HEK293 (cell line): ENCODE measurements around the gene CXCL3.

Source experiments
- CTCF ChIA-PET: fragments of 350-600 bp; formaldehyde crosslinking; extraction: SDS; loops from one replicate; lab custom pipeline; 2021; ENCODE audit warnings: antibody characterized with exemption; lab: Yijun Ruan, JAX
- POLR2A ChIA-PET: fragments of 300-600 bp; formaldehyde crosslinking; extraction: SDS; loops from one replicate; lab custom pipeline; 2020; ENCODE audit warnings: antibody characterized with exemption, inconsistent platforms; lab: Yijun Ruan, JAX
- H3K27ac ChIP-seq: fragments of 200-500 bp; sonication (Bioruptor generic); 2 replicates; pipeline ENCODE4 v1.5.1; 2014; ENCODE audit warnings: low read depth, low read length, control low read depth, inconsistent platforms; ENCODE audit errors: extremely low read depth
- H3K36me3 ChIP-seq, 2 experiments: fragments of 200-500 bp in 1 of 2; sonication (Bioruptor generic) in 1 of 2; 1 replicate in 1 of 2; 2 replicates in 1 of 2; pipeline ENCODE4 v1.5.1; 2014 to 2017; ENCODE audit warnings: inconsistent platforms in 2 of 2, low read length in 2 of 2; ENCODE audit not compliant: control insufficient read depth in 2 of 2, insufficient read depth in 1 of 2
- H3K4me1 ChIP-seq: fragments of 200-500 bp; sonication (Bioruptor generic); 2 replicates; pipeline ENCODE4 v1.5.1; 2014; ENCODE audit warnings: mild to moderate bottlenecking, low read length, inconsistent platforms; ENCODE audit not compliant: control insufficient read depth, insufficient read depth
- H3K4me3 ChIP-seq: 2 replicates; pipeline ENCODE4 v1.5.1; 2011; ENCODE audit warnings: low read depth, mild to moderate bottlenecking, control low read depth, low read length, moderate library complexity
- H3K9me3 ChIP-seq: fragments of 200-500 bp; sonication (Bioruptor generic); 2 replicates; pipeline ENCODE4 v1.5.1; 2014; ENCODE audit warnings: low read depth, low read length, inconsistent platforms; ENCODE audit not compliant: control insufficient read depth, insufficient read depth
- ATF2 ChIP-seq: fragments of 450-650 bp; formaldehyde crosslinking; IDR thresholded peaks from 2 replicates; pipeline ENCODE4 v1.5.1; 2016; ENCODE audit warnings: missing biosample characterization, missing genetic modification characterization, low read depth
- KLF10 ChIP-seq: fragments of 450-650 bp; IDR thresholded peaks from 2 replicates; pipeline ENCODE4 v1.5.1; 2018; ENCODE audit warnings: missing biosample characterization, mild to moderate bottlenecking, missing genetic modification characterization
- MYNN ChIP-seq: fragments of 450-650 bp; formaldehyde crosslinking; IDR thresholded peaks from 2 replicates; pipeline ENCODE4 v1.5.1; 2016; ENCODE audit warnings: missing biosample characterization, missing genetic modification characterization, borderline replicate concordance
- SCRT1 ChIP-seq: fragments of 450-650 bp; formaldehyde crosslinking; IDR thresholded peaks from 2 replicates; pipeline ENCODE4 v1.5.1; 2016; ENCODE audit warnings: missing biosample characterization, missing genetic modification characterization, borderline replicate concordance
- TRIM28 ChIP-seq: IDR thresholded peaks from 2 replicates; pipeline ENCODE4 v1.6.1; 2011; ENCODE audit warnings: low read length, control low read depth, borderline replicate concordance
- ZBTB20 ChIP-seq: fragments of 450-650 bp; formaldehyde crosslinking; IDR thresholded peaks from 2 replicates; pipeline ENCODE4 v1.5.1; 2016; ENCODE audit warnings: missing biosample characterization, missing genetic modification characterization
- ZBTB21 ChIP-seq: fragments of 450-650 bp; formaldehyde crosslinking; IDR thresholded peaks from 2 replicates; pipeline ENCODE4 v1.5.1; 2017; ENCODE audit warnings: missing biosample characterization, missing genetic modification characterization
- ZBTB48 ChIP-seq: fragments of 450-650 bp; formaldehyde crosslinking; IDR thresholded peaks from 2 replicates; pipeline ENCODE4 v1.5.1; 2016; ENCODE audit warnings: missing biosample characterization, missing genetic modification characterization
- ZBTB49 ChIP-seq: fragments of 450-650 bp; formaldehyde crosslinking; IDR thresholded peaks from 2 replicates; pipeline ENCODE4 v1.5.1; 2016; ENCODE audit warnings: missing biosample characterization, missing genetic modification characterization, low read depth
- ZBTB8A ChIP-seq: fragments of 450-650 bp; formaldehyde crosslinking; IDR thresholded peaks from 2 replicates; pipeline ENCODE4 v1.5.1; 2016; ENCODE audit warnings: missing biosample characterization, missing genetic modification characterization
- ZFP69B ChIP-seq: fragments of 450-650 bp; formaldehyde crosslinking; IDR thresholded peaks from 2 replicates; pipeline ENCODE4 v1.5.1; 2016; ENCODE audit warnings: missing biosample characterization, missing genetic modification characterization
- ZNF184 ChIP-seq: fragments of 450-650 bp; IDR thresholded peaks from 2 replicates; pipeline ENCODE4 v1.5.1; 2018; ENCODE audit warnings: missing biosample characterization, mild to moderate bottlenecking, missing genetic modification characterization
- ZNF19 ChIP-seq: fragments of 450-650 bp; formaldehyde crosslinking; IDR thresholded peaks from 2 replicates; pipeline ENCODE4; 2016; ENCODE audit warnings: missing biosample characterization, missing genetic modification characterization, low read depth
- ZNF311 ChIP-seq: fragments of 450-650 bp; formaldehyde crosslinking; IDR thresholded peaks from 2 replicates; pipeline ENCODE4 v1.5.1; 2017; ENCODE audit warnings: missing biosample characterization, missing genetic modification characterization, borderline replicate concordance
- ZNF341 ChIP-seq: fragments of 450-650 bp; formaldehyde crosslinking; IDR thresholded peaks from 2 replicates; pipeline ENCODE4; 2016; ENCODE audit warnings: low read depth, missing biosample characterization, missing genetic modification characterization
- ZNF362 ChIP-seq: fragments of 450-650 bp; formaldehyde crosslinking; IDR thresholded peaks from 2 replicates; pipeline ENCODE4 v1.5.1; 2016; ENCODE audit warnings: missing biosample characterization, missing genetic modification characterization
- ZNF416 ChIP-seq: fragments of 450-650 bp; formaldehyde crosslinking; IDR thresholded peaks from 2 replicates; pipeline ENCODE4 v1.5.1; 2016; ENCODE audit warnings: missing biosample characterization, missing genetic modification characterization
- ZNF433 ChIP-seq: fragments of 450-650 bp; formaldehyde crosslinking; IDR thresholded peaks from 2 replicates; pipeline ENCODE4 v1.5.1; 2016; ENCODE audit warnings: missing biosample characterization, missing genetic modification characterization, low read depth
- ZNF629 ChIP-seq: fragments of 450-650 bp; formaldehyde crosslinking; IDR thresholded peaks from 2 replicates; pipeline ENCODE4 v1.5.1; 2017; ENCODE audit warnings: missing biosample characterization, missing genetic modification characterization
- ZNF660 ChIP-seq: fragments of 450-650 bp; IDR thresholded peaks from 2 replicates; pipeline ENCODE4 v1.5.1; 2018; ENCODE audit warnings: missing biosample characterization, mild to moderate bottlenecking, missing genetic modification characterization
- ZNF677 ChIP-seq: fragments of 450-650 bp; IDR thresholded peaks from 2 replicates; pipeline ENCODE4 v1.5.0; 2018; ENCODE audit warnings: missing biosample characterization, mild to moderate bottlenecking, missing genetic modification characterization, moderate library complexity
- ZNF785 ChIP-seq: fragments of 450-650 bp; formaldehyde crosslinking; IDR thresholded peaks from 2 replicates; pipeline ENCODE4 v1.5.1; 2016; ENCODE audit warnings: missing biosample characterization, missing genetic modification characterization
- ZNF792 ChIP-seq: fragments of 450-650 bp; formaldehyde crosslinking; IDR thresholded peaks from 2 replicates; pipeline ENCODE4 v1.5.1; 2016; ENCODE audit warnings: missing biosample characterization, missing genetic modification characterization
- TF ChIP-seq, protein P1 (sequence below): fragments of 450-650 bp; formaldehyde crosslinking; IDR thresholded peaks from 2 replicates; pipeline ENCODE4 v1.5.1; 2017; ENCODE audit warnings: missing biosample characterization, missing genetic modification characterization
- TF ChIP-seq, protein P2 (sequence below): fragments of 450-650 bp; formaldehyde crosslinking; IDR thresholded peaks from 2 replicates; pipeline ENCODE4 v1.5.1; 2017; ENCODE audit warnings: missing biosample characterization, missing genetic modification characterization

Gene CXCL3

GRCh38 chr4:74044677-74045076 lies 6.2 kb upstream of the CXCL3 start (continued):
- TF ChIP-seq MYNN (tag by site-specific recombination) (no peak), ZNF660 (no peak), KLF10 (tag by site-specific recombination) (no peak), ZNF433 (tag by site-specific recombination) (no peak), ZBTB49 (tag by site-specific recombination) (no peak), SCRT1 (no peak), ZNF416 (tag by site-specific recombination) (no peak), ZNF19 (tag by site-specific recombination) (no peak), ZNF184 (tag by site-specific recombination) (no peak)

- Histone ChIP-seq H3K4me1 (no peaks in the 10 kb centered on the region), H3K36me3 (no peaks in the 10 kb centered on the region), H3K4me3 (no peak overlapping the region), H3K9me3 (no peaks in the 10 kb centered on the region), H3K27ac (no peak overlapping the region)
- CTCF ChIA-PET = interaction anchor here (1.0 to 1.1 kb wide), 2 partner anchors 22 to 92 kb away, joined by 4 read pairs; no protein-coding TSS in a partner anchor
- POLR2A ChIA-PET = no interaction called here
- TF ChIP-seq ZNF785 (tag by site-specific recombination) (no peak), TRIM28 (no peak), ZNF362 (no peak), ZNF341 (tag by site-specific recombination) (no peak), ZBTB20 (tag by site-specific recombination) (no peak), ZBTB48 (no peak), ZNF792 (tag by site-specific recombination) (no peak), ZNF677 (tag by site-specific recombination) (no peak), ZFP69B (tag by site-specific recombination) (no peak)
- TF ChIP-seq, protein P1, sequence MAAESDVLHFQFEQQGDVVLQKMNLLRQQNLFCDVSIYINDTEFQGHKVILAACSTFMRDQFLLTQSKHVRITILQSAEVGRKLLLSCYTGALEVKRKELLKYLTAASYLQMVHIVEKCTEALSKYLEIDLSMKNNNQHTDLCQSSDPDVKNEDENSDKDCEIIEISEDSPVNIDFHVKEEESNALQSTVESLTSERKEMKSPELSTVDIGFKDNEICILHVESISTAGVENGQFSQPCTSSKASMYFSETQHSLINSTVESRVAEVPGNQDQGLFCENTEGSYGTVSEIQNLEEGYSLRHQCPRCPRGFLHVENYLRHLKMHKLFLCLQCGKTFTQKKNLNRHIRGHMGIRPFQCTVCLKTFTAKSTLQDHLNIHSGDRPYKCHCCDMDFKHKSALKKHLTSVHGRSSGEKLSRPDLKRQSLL (tag by site-specific recombination) = no peak
- TF ChIP-seq, protein P2, sequence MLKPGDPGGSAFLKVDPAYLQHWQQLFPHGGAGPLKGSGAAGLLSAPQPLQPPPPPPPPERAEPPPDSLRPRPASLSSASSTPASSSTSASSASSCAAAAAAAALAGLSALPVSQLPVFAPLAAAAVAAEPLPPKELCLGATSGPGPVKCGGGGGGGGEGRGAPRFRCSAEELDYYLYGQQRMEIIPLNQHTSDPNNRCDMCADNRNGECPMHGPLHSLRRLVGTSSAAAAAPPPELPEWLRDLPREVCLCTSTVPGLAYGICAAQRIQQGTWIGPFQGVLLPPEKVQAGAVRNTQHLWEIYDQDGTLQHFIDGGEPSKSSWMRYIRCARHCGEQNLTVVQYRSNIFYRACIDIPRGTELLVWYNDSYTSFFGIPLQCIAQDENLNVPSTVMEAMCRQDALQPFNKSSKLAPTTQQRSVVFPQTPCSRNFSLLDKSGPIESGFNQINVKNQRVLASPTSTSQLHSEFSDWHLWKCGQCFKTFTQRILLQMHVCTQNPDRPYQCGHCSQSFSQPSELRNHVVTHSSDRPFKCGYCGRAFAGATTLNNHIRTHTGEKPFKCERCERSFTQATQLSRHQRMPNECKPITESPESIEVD (tag by site-specific recombination) = no peak
Measured at GRCh38 chr4:74042681-74043080, 4.2 kb upstream of the CXCL3 start.

DNA sequence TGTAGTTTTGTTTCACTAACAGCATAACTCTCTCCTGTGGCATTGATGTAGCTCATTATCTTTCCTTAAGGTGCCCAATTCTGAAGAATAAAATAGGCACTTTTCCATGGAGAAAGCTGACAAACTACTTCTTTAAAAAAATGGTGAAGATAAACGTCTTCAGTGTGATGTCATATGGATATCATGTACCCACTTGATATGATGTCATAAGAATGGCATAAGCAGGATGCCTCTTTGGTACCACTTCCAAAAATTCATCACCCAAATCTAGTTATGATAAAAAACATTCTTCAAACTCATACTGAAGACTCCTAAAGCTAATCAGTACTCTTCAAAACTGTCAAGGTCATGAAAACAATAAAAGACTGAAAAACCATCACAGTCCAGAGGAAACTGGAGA lies 2.9 kb upstream of the CXCL3 start:
- no peaks in the 10 kb centered on the region for H3K9me3 ChIP-seq
- H3K36me3 ChIP-seq = no peaks in the 10 kb centered on the region
- POLR2A ChIA-PET = no interaction called here
- TF ChIP-seq ZBTB8A (tag by site-specific recombination) (no peak), ZNF311 (tag by site-specific recombination) (no peak), ZBTB21 (peak; percentile 50; the same call in 1 of the 2 replicates), ZNF629 (tag by site-specific recombination) (peak; percentile 69), ATF2 (tag by site-specific recombination) (peak; percentile 78)
- TF ChIP-seq, all 188 proteins: peak for 3
- Histone ChIP-seq H3K4me1 (no peaks in the 10 kb centered on the region), H3K27ac (no peak overlapping the region), H3K4me3 (no peak overlapping the region)
- CTCF ChIA-PET = no interaction called here
